Embryonic facial prominence (tissue), 1 donor: ENCODE results near the gene FKBP5.
"Not testable (repeated sequence)": the region's sequence is repeated elsewhere in the genome, so short reads cannot be mapped to it uniquely, and the experiment has no call there.

ENCODE experiments used
- DNase-seq: peaks from one replicate; pipeline ENCODE4 v3.0.0-alpha.2; 2016; ENCODE audit errors: extremely low spot score

FKBP5 gene

GRCh38 chr6:35544769-35545361 is 143.8 kb downstream of the FKBP5 start:
- no peak for DNase-seq

- DNase-seq: no peak
Measured at GRCh38 chr6:35543459-35544193, 145.1 kb downstream of the FKBP5 start.

- no peak for DNase-seq
Measured at GRCh38 chr6:35541836-35542235, 146.9 kb downstream of the FKBP5 start.

- DNase-seq: no peak
Measured at GRCh38 chr6:35539223-35539622, 149.5 kb downstream of the FKBP5 start.

- not testable (repeated sequence) for DNase-seq
Measured at GRCh38 chr6:35535847-35536246, 152.9 kb downstream of the FKBP5 start.

GRCh38 chr6:35534407-35535170 is 154.1 kb downstream of the FKBP5 start:
- DNase-seq: peak; percentile 56

- DNase-seq: no peak
Measured at GRCh38 chr6:35533981-35534380, 154.7 kb downstream of the FKBP5 start.

- DNase-seq: no peak
Measured at GRCh38 chr6:35532126-35532525, 156.6 kb downstream of the FKBP5 start.

- DNase-seq: no peak
Measured at GRCh38 chr6:35524380-35525020, 164.2 kb downstream of the FKBP5 start.
